Activated CD4-positive, alpha-beta T cell treated with anti-CD3 and anti-CD28 coated beads, Interleukin-2, amount 10 ng/mL, durations not matched to agents 7 days and 5 days (primary cell): ENCODE results near the gene OR1D5. TPM values are rescaled to one million over a fixed set of nuclear protein-coding genes. Genes with fewer than 3 reads are reported as not detected.

Experiments
- total RNA-seq, 2 experiments: library from RNA; stranded (reverse); gene quantifications; one replicate each; pipeline ENCODE4 v1.2.3, GENCODE V29; 2021

Gene OR1D5
- total RNA-seq, 2 experiments from 2014 or later: not detected

Other genes with a start within 250 kb of the OR1D5 start
- gene OR1D2, start 40.8 kb upstream of the OR1D5 start, total RNA-seq: not detected
- not detected for gene OR1G1, start 63.9 kb upstream of the OR1D5 start, total RNA-seq
- not detected for gene OR1A2, start 133.9 kb upstream of the OR1D5 start, total RNA-seq
- not detected for gene OR1A1, start 144.1 kb upstream of the OR1D5 start, total RNA-seq
- gene OR3A1, start 234.8 kb upstream of the OR1D5 start, total RNA-seq: under 1 TPM; 0.44 to 0.64 TPM